MM.1S (cell line): ENCODE results near the gene BICDL2.

Experiments
- DNase-seq: peaks from one replicate; pipeline ENCODE4 v3.0.0-alpha.2; 2015
- H2AFZ ChIP-seq: fragments of 300-600 bp; sonication (generic); 2 replicates; pipeline ENCODE4 v1.6.0; 2016; ENCODE audit warnings: antibody characterized with exemption, low read length
- H3F3A ChIP-seq: fragments of 300-600 bp; sonication (generic); 2 replicates; pipeline ENCODE4 v1.6.1; 2016; ENCODE audit warnings: mild to moderate bottlenecking, antibody characterized with exemption, low read length, moderate library complexity, mixed read lengths; ENCODE audit not compliant: insufficient read depth
- H3K27ac ChIP-seq: fragments of 300-600 bp; sonication (generic); 2 replicates; pipeline ENCODE4 v1.5.1; 2016; ENCODE audit warnings: mild to moderate bottlenecking, low read length
- H3K27me3 ChIP-seq: fragments of 300-600 bp; sonication (generic); replicated peaks from 2 replicates; pipeline ENCODE4 v1.6.0; 2016; ENCODE audit warnings: low read length; ENCODE audit not compliant: insufficient read depth
- H3K36me3 ChIP-seq: fragments of 300-600 bp; sonication (generic); replicated peaks from 2 replicates; pipeline ENCODE4 v1.6.1; 2016; ENCODE audit warnings: mild to moderate bottlenecking, low read length, mixed read lengths; ENCODE audit not compliant: insufficient read depth
- H3K4me1 ChIP-seq: fragments of 300-600 bp; sonication (generic); 2 replicates; pipeline ENCODE4 v1.6.1; 2016; ENCODE audit warnings: low read length, mixed read lengths
- H3K4me2 ChIP-seq: fragments of 300-600 bp; sonication (generic); 2 replicates; pipeline ENCODE4 v1.6.0; 2016; ENCODE audit warnings: low read depth, low read length
- H3K4me3 ChIP-seq: fragments of 300-600 bp; sonication (generic); 2 replicates; pipeline ENCODE4 v1.5.1; 2016; ENCODE audit warnings: low read length, mixed read lengths
- H3K79me2 ChIP-seq: fragments of 300-600 bp; sonication (generic); 2 replicates; pipeline ENCODE4 v1.6.1; 2016; ENCODE audit warnings: mixed run types, low read length, mixed read lengths
- H3K9ac ChIP-seq: fragments of 300-600 bp; sonication (generic); 2 replicates; pipeline ENCODE4 v1.6.1; 2016; ENCODE audit warnings: low read length, mixed read lengths
- H3K9me2 ChIP-seq: fragments of 300-600 bp; sonication (generic); replicated peaks from 2 replicates; pipeline ENCODE4 v1.6.1; 2016; ENCODE audit warnings: mild to moderate bottlenecking, low read length, mixed read lengths; ENCODE audit not compliant: insufficient read depth
- H3K9me3 ChIP-seq: fragments of 300-600 bp; sonication (generic); replicated peaks from 2 replicates; pipeline ENCODE4 v1.6.1; 2016; ENCODE audit warnings: mild to moderate bottlenecking, low read length, mixed read lengths; ENCODE audit not compliant: insufficient read depth
- H4K20me1 ChIP-seq: fragments of 300-600 bp; sonication (generic); 2 replicates; pipeline ENCODE4 v1.6.1; 2016; ENCODE audit warnings: mild to moderate bottlenecking, low read length, moderate library complexity, mixed read lengths; ENCODE audit not compliant: insufficient read depth
- CTCF ChIP-seq: fragments of 300-600 bp; sonication (generic); IDR thresholded peaks from 2 replicates; pipeline ENCODE4 v1.5.1; 2016; ENCODE audit warnings: antibody characterized with exemption, low read length, mixed read lengths
- EZH2 ChIP-seq: fragments of 300-600 bp; sonication (generic); optimal IDR thresholded peaks from 2 replicates; pipeline ENCODE3; 2017; ENCODE audit warnings: low read depth, mild to moderate bottlenecking, antibody characterized with exemption, low read length, mixed read lengths
- EZH2phosphoT487 ChIP-seq: fragments of 300-600 bp; sonication (generic); IDR thresholded peaks from 2 replicates; pipeline ENCODE4 v1.6.1; 2018; ENCODE audit warnings: antibody characterized with exemption, low read length

BICDL2 gene

GRCh38 chr16:2987833-2988232 is 48.9 kb downstream of the BICDL2 start:
- DNase-seq, result no peak
- no peak for TF ChIP-seq EZH2
- no peak for TF ChIP-seq EZH2phosphoT487
- TF ChIP-seq CTCF, result no peak
- H3K4me1 ChIP-seq, result peaks cover 5% of the 10 kb centered on the region; the same call in 1 of the 2 replicates

GRCh38 chr16:2987286-2987685 is 49.5 kb downstream of the BICDL2 start:
- Histone ChIP-seq H3K27me3 (peaks cover 84% of the 10 kb centered on the region), H3K27ac (no peak overlapping the region), H3K36me3 (no peaks in the 10 kb centered on the region), H3K4me1 (peaks cover 5% of the 10 kb centered on the region; the same call in 1 of the 2 replicates), H3F3A (0 out of 2 replicates have a peak, but pooled peaks cover 2% of the 10 kb centered on the region), H2AFZ (no peak overlapping the region), H3K9me3 (no peaks in the 10 kb centered on the region), H3K79me2 (no peaks in the 10 kb centered on the region), H3K9ac (no peak overlapping the region), H3K9me2 (no peaks in the 10 kb centered on the region), H4K20me1 (no peaks in the 10 kb centered on the region), H3K4me3 (no peak overlapping the region), H3K4me2 (no peak overlapping the region)
- DNase-seq, result no peak
- TF ChIP-seq EZH2phosphoT487 (no peak), CTCF (no peak), EZH2 (no peak)

More at GRCh38 chr16:2987833-2988232, 48.9 kb downstream of the BICDL2 start:
- H3K27me3 ChIP-seq, result peaks cover 90% of the 10 kb centered on the region
- no peaks in the 10 kb centered on the region for H3K36me3 ChIP-seq
- no peak overlapping the region for H3K27ac ChIP-seq
- no peak overlapping the region for H2AFZ ChIP-seq
- no peaks in the 10 kb centered on the region for H3K9me2 ChIP-seq
- H3K79me2 ChIP-seq, result no peaks in the 10 kb centered on the region
- no peak overlapping the region for H3K9ac ChIP-seq
- H3K4me2 ChIP-seq, result no peak overlapping the region
- H3F3A ChIP-seq, result 0 out of 2 replicates have a peak, but pooled peaks cover 2% of the 10 kb centered on the region
- H3K9me3 ChIP-seq, result no peaks in the 10 kb centered on the region
- no peak overlapping the region for H3K4me3 ChIP-seq
- no peaks in the 10 kb centered on the region for H4K20me1 ChIP-seq

GRCh38 chr16:2986623-2987188 is 50.0 kb downstream of the BICDL2 start:
- H3K79me2 ChIP-seq, result no peaks in the 10 kb centered on the region
- no peak overlapping the region for H3K27ac ChIP-seq
- H3F3A ChIP-seq, result 0 out of 2 replicates have a peak, but pooled peaks cover 2% of the 10 kb centered on the region
- H2AFZ ChIP-seq, result no peak overlapping the region
- H3K9me2 ChIP-seq, result no peaks in the 10 kb centered on the region
- no peak overlapping the region for H3K4me3 ChIP-seq
- H3K9ac ChIP-seq, result no peak overlapping the region
- TF ChIP-seq EZH2phosphoT487, result no peak
- no peak for TF ChIP-seq EZH2
- no peak for TF ChIP-seq CTCF
- H3K36me3 ChIP-seq, result no peaks in the 10 kb centered on the region
- H4K20me1 ChIP-seq, result no peaks in the 10 kb centered on the region
- no peak overlapping the region for H3K4me2 ChIP-seq
- peaks cover 78% of the 10 kb centered on the region for H3K27me3 ChIP-seq
- peaks cover 5% of the 10 kb centered on the region; the same call in 1 of the 2 replicates for H3K4me1 ChIP-seq
- no peaks in the 10 kb centered on the region for H3K9me3 ChIP-seq
- DNase-seq, result no peak
